ENCODE data around the gene ZCCHC14. TPM values are rescaled to one million over a fixed set of nuclear protein-coding genes. Genes with fewer than 3 reads are reported as not detected.

ZCCHC14 gene
- total and polyA plus RNA-seq, 2 of the 13 experiments (the other 11 are each of a cell fraction or from before 2014, with no cell fraction given) = 12.4 to 12.5 TPM

DNA sequence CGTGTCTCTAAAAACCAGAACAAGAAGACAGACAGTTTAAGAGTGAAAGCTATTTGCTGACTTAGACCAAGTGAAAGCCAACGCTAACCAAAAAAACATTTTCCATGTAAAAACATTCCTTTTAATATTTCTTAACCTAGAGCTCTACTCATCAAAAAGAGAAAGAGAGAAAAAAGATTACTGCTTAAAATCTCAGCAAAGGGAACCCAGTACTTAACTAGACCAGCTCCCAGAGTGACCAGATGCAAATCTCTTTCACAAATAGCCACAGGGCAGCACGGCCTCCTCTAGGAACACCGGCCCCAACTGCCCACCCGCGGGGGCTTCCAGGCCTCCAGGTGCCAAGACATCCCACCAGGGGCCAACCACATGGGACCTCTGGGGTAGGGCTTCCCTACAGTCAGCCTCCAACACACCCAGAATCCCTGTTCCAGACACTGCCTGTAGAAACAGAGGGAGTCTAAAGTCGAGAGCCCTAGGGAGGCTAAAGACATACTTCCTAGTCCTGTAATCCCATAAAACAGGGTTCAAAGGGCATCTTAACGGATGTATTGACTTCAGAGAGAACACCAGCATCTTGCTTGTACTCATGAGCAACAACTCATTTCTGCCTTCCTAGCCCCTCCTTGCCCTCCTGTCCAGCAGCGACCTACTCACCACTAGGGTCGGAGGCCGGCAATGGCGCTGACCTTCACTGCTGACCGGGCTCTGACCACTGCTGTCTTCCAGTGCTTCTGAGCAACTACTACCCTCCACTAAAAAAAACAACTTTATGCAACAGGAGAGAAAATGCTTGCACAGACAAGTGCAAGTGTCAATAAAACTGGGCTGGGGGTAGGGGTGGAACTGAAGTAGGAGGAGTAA, 21.3 kb downstream of the ZCCHC14 start (continued):
- TF ChIP-seq UBTF (CRISPR knock-in tag; IDR thresholded peaks at IDR 0.05) (no peak), SSRP1 (CRISPR knock-in tag; IDR thresholded peaks at IDR 0.05) (0 out of 2 replicates have a peak, but pooled peaks have one; percentile 40), ZNF567 (CRISPR knock-in tag; IDR thresholded peaks at IDR 0.05; ENCODE audit: borderline replicate concordance) (0 out of 2 replicates have a peak, but pooled peaks have one; percentile 31), CTCF (CRISPR knock-in tag; IDR thresholded peaks at IDR 0.05) (0 out of 2 replicates have a peak, but pooled peaks have one; percentile 29), ARID3A (IDR thresholded peaks at IDR 0.05; ENCODE audit: low read depth, low read length) (no peak), POLR2AphosphoS5 (IDR thresholded peaks at IDR 0.05; ENCODE audit: low read depth, low read length) (no peak), ZNF839 (CRISPR knock-in tag; IDR thresholded peaks at IDR 0.05; ENCODE audit: borderline replicate concordance) (no peak), MLLT10 (CRISPR knock-in tag; IDR thresholded peaks at IDR 0.05) (no peak), KDM4B (CRISPR knock-in tag; IDR thresholded peaks at IDR 0.05) (no peak), SOX13 (IDR thresholded peaks at IDR 0.05) (no peak), SOX13 (CRISPR knock-in tag; conservative IDR thresholded peaks at IDR 0.05 in 1 of 2, IDR thresholded peaks at IDR 0.05 in 1 of 2) (peak in 1 of 2 experiments; percentile 4; a peak in 1 of 4 replicates), ZNF263 (CRISPR knock-in tag; IDR thresholded peaks at IDR 0.05) (no peak), ZNF264 (CRISPR knock-in tag; IDR thresholded peaks at IDR 0.05) (no peak), SRSF9 (IDR thresholded peaks at IDR 0.05; ENCODE audit: borderline replicate concordance, insufficient read depth, low read depth, low read length, poor library complexity, severe bottlenecking) (no peak), PRMT3 (CRISPR knock-in tag; IDR thresholded peaks at IDR 0.05; ENCODE audit: borderline replicate concordance, low read depth) (no peak), ARNT (IDR thresholded peaks at IDR 0.05) (no peak), GZF1 (CRISPR knock-in tag; IDR thresholded peaks at IDR 0.05) (no peak), ZBTB46 (CRISPR knock-in tag; IDR thresholded peaks at IDR 0.05; ENCODE audit: borderline replicate concordance) (no peak)
- TF ChIP-seq, protein P1, sequence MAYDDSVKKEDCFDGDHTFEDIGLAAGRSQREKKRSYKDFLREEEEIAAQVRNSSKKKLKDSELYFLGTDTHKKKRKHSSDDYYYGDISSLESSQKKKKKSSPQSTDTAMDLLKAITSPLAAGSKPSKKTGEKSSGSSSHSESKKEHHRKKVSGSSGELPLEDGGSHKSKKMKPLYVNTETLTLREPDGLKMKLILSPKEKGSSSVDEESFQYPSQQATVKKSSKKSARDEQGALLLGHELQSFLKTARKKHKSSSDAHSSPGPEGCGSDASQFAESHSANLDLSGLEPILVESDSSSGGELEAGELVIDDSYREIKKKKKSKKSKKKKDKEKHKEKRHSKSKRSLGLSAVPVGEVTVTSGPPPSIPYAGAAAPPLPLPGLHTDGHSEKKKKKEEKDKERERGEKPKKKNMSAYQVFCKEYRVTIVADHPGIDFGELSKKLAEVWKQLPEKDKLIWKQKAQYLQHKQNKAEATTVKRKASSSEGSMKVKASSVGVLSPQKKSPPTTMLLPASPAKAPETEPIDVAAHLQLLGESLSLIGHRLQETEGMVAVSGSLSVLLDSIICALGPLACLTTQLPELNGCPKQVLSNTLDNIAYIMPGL (CRISPR knock-in tag; IDR thresholded peaks at IDR 0.05; ENCODE audit: borderline replicate concordance in 1 of 2, low read depth in 1 of 2) = 0 out of 4 replicates have a peak, but pooled peaks of 1 of the 2 experiments have one; percentile 38

All from HepG2 (cell line).